Measurements from ENCODE around the gene THAP8. TPM values are rescaled to one million over a fixed set of nuclear protein-coding genes. Genes with fewer than 3 reads are reported as not detected.
"Not testable (repeated sequence)": the region's sequence is repeated elsewhere in the genome, so short reads cannot be mapped to it uniquely, and the experiment has no call there.

THAP8 gene
- total RNA-seq, 1 experiment from 2014 or later = 7.6 TPM

GRCh38 chr19:36073121-36073876 is 19.2 kb upstream of the THAP8 start:
- CTCF ChIA-PET = no interaction called here
- no TSS peak for BruUV-seq (replicated peaks)
- intact Hi-C loops (cut with micrococcal nuclease; ENCODE audit: unreplicated experiment) = no loop called here

GRCh38 chr19:36072081-36072480 is 18.0 kb upstream of the THAP8 start:
- Mint-ChIP-seq H3K4me3 (ENCODE audit: unreplicated experiment) (no peak overlapping the region), H3K27ac (ENCODE audit: unreplicated experiment) (peak overlapping the region; percentile 43), H3K4me1 (ENCODE audit: low read depth, unreplicated experiment) (no peaks in the 10 kb centered on the region), H3K36me3 (ENCODE audit: insufficient read depth, unreplicated experiment) (peaks cover 64% of the 10 kb centered on the region), H3K27me3 (ENCODE audit: insufficient read depth, unreplicated experiment) (no peaks in the 10 kb centered on the region), H3K9me3 (ENCODE audit: unreplicated experiment) (no peaks in the 10 kb centered on the region)
- no peaks in the 10 kb centered on the region for H3K9me3 ChIP-seq
- CTCF ChIA-PET = no interaction called here
- no peaks in the 10 kb centered on the region for H3K36me3 ChIP-seq (ENCODE audit: control insufficient read depth, insufficient read depth, low read length)
- no peak for DNase-seq
- TF ChIP-seq, protein P1, sequence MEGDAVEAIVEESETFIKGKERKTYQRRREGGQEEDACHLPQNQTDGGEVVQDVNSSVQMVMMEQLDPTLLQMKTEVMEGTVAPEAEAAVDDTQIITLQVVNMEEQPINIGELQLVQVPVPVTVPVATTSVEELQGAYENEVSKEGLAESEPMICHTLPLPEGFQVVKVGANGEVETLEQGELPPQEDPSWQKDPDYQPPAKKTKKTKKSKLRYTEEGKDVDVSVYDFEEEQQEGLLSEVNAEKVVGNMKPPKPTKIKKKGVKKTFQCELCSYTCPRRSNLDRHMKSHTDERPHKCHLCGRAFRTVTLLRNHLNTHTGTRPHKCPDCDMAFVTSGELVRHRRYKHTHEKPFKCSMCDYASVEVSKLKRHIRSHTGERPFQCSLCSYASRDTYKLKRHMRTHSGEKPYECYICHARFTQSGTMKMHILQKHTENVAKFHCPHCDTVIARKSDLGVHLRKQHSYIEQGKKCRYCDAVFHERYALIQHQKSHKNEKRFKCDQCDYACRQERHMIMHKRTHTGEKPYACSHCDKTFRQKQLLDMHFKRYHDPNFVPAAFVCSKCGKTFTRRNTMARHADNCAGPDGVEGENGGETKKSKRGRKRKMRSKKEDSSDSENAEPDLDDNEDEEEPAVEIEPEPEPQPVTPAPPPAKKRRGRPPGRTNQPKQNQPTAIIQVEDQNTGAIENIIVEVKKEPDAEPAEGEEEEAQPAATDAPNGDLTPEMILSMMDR (IDR thresholded peaks at IDR 0.05; ENCODE audit: insufficient read depth in 1 of 2, low read depth in 1 of 2, low read length in 1 of 2, severe bottlenecking in 1 of 2, unreplicated experiment in 1 of 2) = no peak
- intact Hi-C loops (cut with micrococcal nuclease; ENCODE audit: unreplicated experiment) = no loop called here
- no TSS peak for BruUV-seq (replicated peaks)
- no peaks in the 10 kb centered on the region for H3K4me1 ChIP-seq
- POLR2A ChIA-PET = no interaction called here
- H3K27me3 ChIP-seq (replicated peaks; ENCODE audit: control insufficient read depth, insufficient read depth, low read length) = no peaks in the 10 kb centered on the region
- no peak overlapping the region for H3K4me3 ChIP-seq (ENCODE audit: low read depth, low read length)

More at GRCh38 chr19:36073121-36073876, 19.2 kb upstream of the THAP8 start:
- H3K36me3 Mint-ChIP-seq (ENCODE audit: insufficient read depth, unreplicated experiment) = peaks cover 65% of the 10 kb centered on the region
- TF ChIP-seq, protein P1 (IDR thresholded peaks at IDR 0.05; ENCODE audit: insufficient read depth in 1 of 2, low read depth in 1 of 2, low read length in 1 of 2, severe bottlenecking in 1 of 2, unreplicated experiment in 1 of 2) = no peak
- H3K27me3 Mint-ChIP-seq (ENCODE audit: insufficient read depth, unreplicated experiment) = no peaks in the 10 kb centered on the region
- H3K4me1 ChIP-seq = no peaks in the 10 kb centered on the region
- H3K36me3 ChIP-seq (ENCODE audit: control insufficient read depth, insufficient read depth, low read length) = no peaks in the 10 kb centered on the region
- no peaks in the 10 kb centered on the region for H3K9me3 Mint-ChIP-seq (ENCODE audit: unreplicated experiment)
- POLR2A ChIA-PET = no interaction called here
- no peaks in the 10 kb centered on the region for H3K27me3 ChIP-seq (replicated peaks; ENCODE audit: control insufficient read depth, insufficient read depth, low read length)
- no peak for DNase-seq
- H3K27ac Mint-ChIP-seq (ENCODE audit: unreplicated experiment) = no peak overlapping the region
- H3K9me3 ChIP-seq = no peaks in the 10 kb centered on the region
- no peaks in the 10 kb centered on the region for H3K4me1 Mint-ChIP-seq (ENCODE audit: low read depth, unreplicated experiment)
- H3K4me3 Mint-ChIP-seq (ENCODE audit: unreplicated experiment) = no peak overlapping the region
- no peak overlapping the region for H3K4me3 ChIP-seq (ENCODE audit: low read depth, low read length)

GRCh38 chr19:36068810-36069499 is 14.9 kb upstream of the THAP8 start:
- H3K27ac Mint-ChIP-seq (ENCODE audit: unreplicated experiment); BruUV-seq (replicated peaks); DNase-seq; H3K36me3 ChIP-seq (ENCODE audit: control insufficient read depth, insufficient read depth, low read length); H3K9me3 ChIP-seq; H3K27me3 Mint-ChIP-seq (ENCODE audit: insufficient read depth, unreplicated experiment); H3K4me1 Mint-ChIP-seq (ENCODE audit: low read depth, unreplicated experiment); intact Hi-C loops (cut with micrococcal nuclease; ENCODE audit: unreplicated experiment); CTCF ChIA-PET; H3K4me1 ChIP-seq; H3K4me3 Mint-ChIP-seq (ENCODE audit: unreplicated experiment); H3K4me3 ChIP-seq (ENCODE audit: low read depth, low read length); H3K27me3 ChIP-seq (replicated peaks; ENCODE audit: control insufficient read depth, insufficient read depth, low read length); H3K9me3 Mint-ChIP-seq (ENCODE audit: unreplicated experiment); POLR2A ChIA-PET: not testable (repeated sequence)
- peaks cover 78% of the 10 kb centered on the region for H3K36me3 Mint-ChIP-seq (ENCODE audit: insufficient read depth, unreplicated experiment)

Measured in Caco-2 (cell line).